IPS DF 4.7 (cell line): ENCODE results near the gene CLN5.
"Not testable (repeated sequence)": the region's sequence is repeated elsewhere in the genome, so short reads cannot be mapped to it uniquely, and the experiment has no call there.

Source experiments
- DNase-seq: peaks from one replicate; pipeline ENCODE4 v3.0.0-alpha.2; 2013; ENCODE audit warnings: low spot score; ENCODE audit errors: extremely low read depth

The CLN5 gene

GRCh38 chr13:76975863-76976262 lies 16.0 kb upstream of the CLN5 start:
- no peak for DNase-seq

GRCh38 chr13:76976490-76976889 lies 15.4 kb upstream of the CLN5 start:
- DNase-seq = no peak

GRCh38 chr13:76976929-76977328 lies 15.0 kb upstream of the CLN5 start:
- no peak for DNase-seq

GRCh38 chr13:76980075-76980718 lies 11.7 kb upstream of the CLN5 start:
- peak; percentile 56 for DNase-seq

- DNase-seq = no peak
Measured at GRCh38 chr13:76982061-76982460, 9.8 kb upstream of the CLN5 start.

GRCh38 chr13:76983676-76984075 lies 8.2 kb upstream of the CLN5 start:
- no peak for DNase-seq

GRCh38 chr13:76991432-76991795 lies 467 bp upstream of the CLN5 start:
- no peak for DNase-seq

- no peak for DNase-seq
Measured at GRCh38 chr13:76992548-76993001, 694 bp downstream of the CLN5 start.

- no peak for DNase-seq
Measured at GRCh38 chr13:76993021-76993420, 1.1 kb downstream of the CLN5 start.

GRCh38 chr13:76993473-76993872 lies 1.6 kb downstream of the CLN5 start:
- no peak for DNase-seq

- DNase-seq = no peak
Measured at GRCh38 chr13:76994281-76994680, 2.4 kb downstream of the CLN5 start.

- DNase-seq = no peak
Measured at GRCh38 chr13:77000475-77000874, 8.6 kb downstream of the CLN5 start.

- no peak for DNase-seq
Measured at GRCh38 chr13:77001540-77001939, 9.7 kb downstream of the CLN5 start.

GRCh38 chr13:77001963-77002587 lies 10.2 kb downstream of the CLN5 start:
- no peak for DNase-seq

GRCh38 chr13:77002590-77003190 lies 10.8 kb downstream of the CLN5 start:
- no peak for DNase-seq

GRCh38 chr13:77008337-77008736 lies 16.5 kb downstream of the CLN5 start:
- DNase-seq = not testable (repeated sequence)

- no peak for DNase-seq
Measured at GRCh38 chr13:77009011-77009410, 17.1 kb downstream of the CLN5 start.

- not testable (repeated sequence) for DNase-seq
Measured at GRCh38 chr13:77009719-77010118, 17.8 kb downstream of the CLN5 start.

- no peak for DNase-seq
Measured at GRCh38 chr13:77013853-77014542, 22.1 kb downstream of the CLN5 start.

GRCh38 chr13:77014906-77015685 lies 23.2 kb downstream of the CLN5 start:
- DNase-seq = no peak

GRCh38 chr13:77016251-77016812 lies 24.5 kb downstream of the CLN5 start:
- DNase-seq = no peak
